Left lung (tissue), 10 donors: ENCODE data around the gene C5orf15. TPM values are rescaled to one million over a fixed set of nuclear protein-coding genes. Genes with fewer than 3 reads are reported as not detected.
"Not testable (repeated sequence)": the region's sequence is repeated elsewhere in the genome, so short reads cannot be mapped to it uniquely, and the experiment has no call there.

Experiments
- ATAC-seq: fragments of 200-7000 bp; cut with Tn5 transposase; one replicate; pipeline ENCODE4 v1.9.1; 2020; ENCODE audit warnings: moderate library complexity
- DNase-seq, 4 donors: peaks; one replicate each; pipeline ENCODE4 v3.0.0-alpha.2; 2013 to 2020
- H3K27ac ChIP-seq, 2 donors: fragments of 200-600 bp; sonication (generic) in 1 of 2; one replicate each; pipeline versions ENCODE4 v1.5.0 to v1.8.0; 2020 to 2021
- H3K27me3 ChIP-seq, 2 donors: fragments of 200-600 bp; sonication (generic) in 1 of 2; one replicate each; pipeline versions ENCODE4 v1.5.0 to v1.8.0; 2020 to 2021
- H3K36me3 ChIP-seq, 2 donors: fragments of 200-600 bp; sonication (generic) in 1 of 2; one replicate each; pipeline versions ENCODE4 v1.5.0 to v1.8.0; 2020 to 2021
- H3K4me1 ChIP-seq, 2 donors: fragments of 200-600 bp; one replicate each; pipeline ENCODE4 v1.8.0; 2021
- H3K4me3 ChIP-seq, 2 donors: fragments of 200-600 bp; sonication (generic) in 1 of 2; one replicate each; pipeline versions ENCODE4 v1.5.0 to v1.8.0; 2020 to 2021; ENCODE audit warnings: mild to moderate bottlenecking in 1 of 2
- H3K9me3 ChIP-seq, 2 donors: fragments of 200-600 bp; sonication (generic) in 1 of 2; one replicate each; pipeline versions ENCODE4 v1.5.0 to v1.8.0; 2020 to 2021
- CTCF ChIP-seq, 2 donors: fragments of 200-600 bp; sonication (generic) in 1 of 2; IDR thresholded peaks; one replicate each; pipeline versions ENCODE4 v1.5.0 to v1.8.0; 2021; ENCODE audit warnings: antibody characterized with exemption in 2 of 2
- intact Hi-C, 2 donors: fragments of 100-400 bp; cut with DNase I; formaldehyde crosslinking; loops; one replicate each; pipeline versions ENCODE4 v1.11.2 to v1.14.2; 2022
- polyA plus RNA-seq, 6 donors: library from polyadenylated mRNA; unstranded; fragments of 120-200 nt; gene quantifications; one replicate each; pipeline ENCODE4 v1.2.1, GENCODE V29; 2013; ENCODE audit not compliant: insufficient read length in 6 of 6
- total RNA-seq, 2 donors: library from RNA; stranded (reverse); fragmentation: NEBNext Ultra II Directional; extraction: Animal tissue kit (Norgen Biotek cat#: 25700); gene quantifications; one replicate each; pipeline ENCODE4 v1.2.1, GENCODE V29; 2021
- donor health status: DM: no; HTN: yes; CAD: no.
- donor health status: DM: no; HTN: no; CAD: no.

C5orf15 gene
- total and polyA plus RNA-seq, 8 donors = 34.7 to 121 (median 115) TPM

DNA sequence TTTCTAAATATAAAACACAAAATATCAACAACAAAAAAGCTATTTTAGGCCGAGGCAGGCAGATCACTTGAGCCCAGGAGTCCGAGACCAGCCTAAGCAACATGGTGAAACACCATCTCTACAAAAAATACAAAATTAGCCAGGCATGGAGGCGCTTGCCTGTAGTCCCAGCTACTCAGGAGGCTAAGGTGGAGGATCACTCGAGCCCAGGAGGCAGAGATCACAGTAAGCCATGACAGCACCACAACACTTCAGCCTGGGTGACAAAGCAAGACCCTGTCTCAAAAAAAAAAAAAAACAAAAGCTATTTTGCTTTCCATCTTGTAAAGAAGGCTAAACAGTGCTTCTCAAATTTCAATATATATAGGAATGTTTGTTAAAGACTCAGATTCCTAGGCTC lies 11.3 kb downstream of the C5orf15 start:
- DNase-seq (no peak), ATAC-seq (no peak)
- Histone ChIP-seq H3K9me3 (no peaks in the 10 kb centered on the region), H3K27me3 (no peaks in the 10 kb centered on the region), H3K4me3 (no peak overlapping the region), H3K27ac (no peak overlapping the region), H3K36me3 (peaks cover 0 to 55% of the 10 kb centered on the region in 2 donors), H3K4me1 (peaks cover 5 to 6% of the 10 kb centered on the region in 2 donors)
- TF ChIP-seq CTCF (IDR thresholded peaks at IDR 0.05) = no peak
- intact Hi-C loops = no loop called here

DNA sequence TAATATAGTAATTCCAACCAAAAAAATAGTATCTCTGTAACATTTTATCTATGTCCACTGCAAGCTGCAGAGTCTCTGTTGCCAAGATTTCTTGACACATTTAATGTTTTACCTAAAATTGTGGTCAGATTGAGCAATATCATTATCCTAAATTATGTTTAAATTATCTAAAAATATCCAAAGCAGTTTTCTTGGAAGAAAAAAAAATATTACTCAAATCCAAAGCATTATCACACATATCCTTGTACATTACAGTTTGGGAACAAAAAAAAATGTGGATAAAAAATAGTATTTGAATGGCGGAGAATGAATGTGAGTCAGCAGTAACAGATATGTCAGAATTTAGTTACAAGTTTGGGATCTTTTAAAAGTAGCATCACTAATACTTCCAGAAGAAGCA lies 12.2 kb downstream of the C5orf15 start:
- H3K4me1 ChIP-seq, H3K27ac ChIP-seq, H3K27me3 ChIP-seq, H3K9me3 ChIP-seq, DNase-seq, intact Hi-C loops, H3K4me3 ChIP-seq, ATAC-seq: not testable (repeated sequence)
- peaks cover 0 to 55% of the 10 kb centered on the region in 2 donors for H3K36me3 ChIP-seq

GRCh38 chr5:133953568-133954145 lies 14.8 kb downstream of the C5orf15 start:
- H3K36me3 ChIP-seq = peaks cover 0 to 41% of the 10 kb centered on the region in 2 donors
- no peak overlapping the region for H3K27ac ChIP-seq
- TF ChIP-seq CTCF (IDR thresholded peaks at IDR 0.05) = no peak
- peak; percentile 19 for ATAC-seq
- intact Hi-C loops = no loop called here
- H3K9me3 ChIP-seq = no peaks in the 10 kb centered on the region
- DNase-seq = no peak
- H3K4me1 ChIP-seq = peaks cover 5 to 8% of the 10 kb centered on the region in 2 donors
- no peaks in the 10 kb centered on the region for H3K27me3 ChIP-seq
- no peak overlapping the region for H3K4me3 ChIP-seq

DNA sequence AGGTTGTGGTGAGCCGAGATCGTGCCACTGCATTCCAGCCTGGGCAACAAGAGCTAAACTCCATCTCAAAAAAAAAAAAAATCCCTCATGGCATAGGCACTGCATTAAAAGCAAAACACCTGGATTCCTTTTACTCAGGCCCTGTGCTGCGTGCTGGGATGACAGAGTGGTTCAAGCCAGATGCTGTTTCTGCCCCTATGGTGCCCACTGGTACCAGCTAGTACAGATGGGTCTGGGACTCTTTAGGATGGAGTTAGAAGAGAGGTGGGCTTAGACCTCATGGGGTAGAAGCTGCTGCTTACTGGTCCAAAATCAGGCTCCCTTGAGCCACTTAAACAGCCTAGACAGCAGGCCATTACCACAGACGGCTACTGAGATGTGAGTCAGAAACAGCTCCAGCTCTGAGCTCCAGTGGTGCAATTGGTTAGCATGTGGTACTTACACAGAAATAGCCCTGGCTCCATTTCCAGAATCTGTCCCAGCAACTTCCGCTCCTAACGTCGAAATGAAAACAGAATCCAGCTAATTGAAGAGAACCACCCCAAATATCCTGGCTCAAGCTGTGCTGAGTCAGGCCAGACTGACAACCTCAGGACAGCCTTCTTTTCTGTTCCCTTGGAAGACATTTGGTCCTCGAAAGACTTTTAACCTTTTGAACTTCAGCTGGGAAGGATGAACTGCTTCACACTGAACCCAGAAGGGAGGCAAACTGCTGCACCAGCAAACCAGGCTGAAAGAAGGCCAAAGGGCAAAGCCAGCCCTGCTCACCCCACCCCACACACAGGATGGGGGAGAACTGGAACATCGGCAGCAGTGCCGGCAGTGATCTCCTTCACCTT lies 15.5 kb downstream of the C5orf15 start:
- peak; percentile 87 for ATAC-seq
- peak overlapping the region in 1 of 2 donors; percentile 53 for H3K27ac ChIP-seq
- H3K4me3 ChIP-seq = no peak overlapping the region
- TF ChIP-seq CTCF (IDR thresholded peaks at IDR 0.05) = no peak
- peaks cover 5 to 8% of the 10 kb centered on the region in 2 donors for H3K4me1 ChIP-seq
- intact Hi-C loops = no loop called here
- H3K27me3 ChIP-seq = no peaks in the 10 kb centered on the region
- peak in 3 of 4 donors; percentile 13 to 86 (median 57) for DNase-seq
- no peaks in the 10 kb centered on the region for H3K9me3 ChIP-seq
- H3K36me3 ChIP-seq = peaks cover 0 to 34% of the 10 kb centered on the region in 2 donors

- Histone ChIP-seq H3K4me1 (peaks cover 8 to 9% of the 10 kb centered on the region in 2 donors), H3K9me3 (no peaks in the 10 kb centered on the region), H3K4me3 (no peak overlapping the region), H3K27me3 (no peaks in the 10 kb centered on the region), H3K27ac (no peak overlapping the region), H3K36me3 (peaks cover 0 to 21% of the 10 kb centered on the region in 2 donors)
- peak in 2 of 4 donors; percentile 9 to 58 for DNase-seq
- intact Hi-C loops = no loop called here
- TF ChIP-seq CTCF (IDR thresholded peaks at IDR 0.05) = no peak
- ATAC-seq = no peak
Measured at GRCh38 chr5:133950821-133951612, 17.4 kb downstream of the C5orf15 start.
